NB4 (cell line): ENCODE data around the gene ZNF341.

Experiments used
- MYC ChIP-seq: IDR thresholded peaks from 2 replicates; pipeline ENCODE4 v1.6.1; 2011; ENCODE audit warnings: low read depth, low read length
- POLR2A ChIP-seq: IDR thresholded peaks from 2 replicates; pipeline ENCODE4 v1.6.1; 2011; ENCODE audit warnings: mild to moderate bottlenecking; ENCODE audit not compliant: insufficient read length; ENCODE audit errors: extremely low read depth
- TF ChIP-seq, protein P1 (sequence below): IDR thresholded peaks from one replicate; pipeline ENCODE4 v1.5.1; 2012; ENCODE audit warnings: low read depth, low read length
- TF ChIP-seq, protein P2 (sequence below): IDR thresholded peaks from 2 replicates; pipeline ENCODE4 v1.6.1; 2011; ENCODE audit warnings: low read depth, low read length

DNA sequence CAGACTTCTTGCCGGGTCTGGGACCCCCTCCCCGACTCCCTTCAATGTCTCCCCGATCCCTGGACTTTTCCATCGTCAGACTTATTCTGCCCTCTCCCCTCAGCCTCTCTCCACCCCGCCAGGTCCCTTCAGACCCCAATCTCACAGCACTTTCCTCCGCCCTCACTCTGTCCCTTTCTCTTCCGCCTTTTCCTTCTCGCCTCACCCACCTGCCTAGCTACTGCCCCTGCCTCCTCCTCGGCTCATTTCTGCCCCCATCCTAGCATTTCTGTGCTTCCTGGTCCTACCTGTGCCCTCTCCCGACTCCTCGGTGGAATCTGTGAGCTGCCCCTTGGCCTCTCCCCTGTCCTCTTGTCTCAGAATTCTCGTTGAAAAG is 80.0 kb downstream of the ZNF341 start:
- TF ChIP-seq, protein P1, sequence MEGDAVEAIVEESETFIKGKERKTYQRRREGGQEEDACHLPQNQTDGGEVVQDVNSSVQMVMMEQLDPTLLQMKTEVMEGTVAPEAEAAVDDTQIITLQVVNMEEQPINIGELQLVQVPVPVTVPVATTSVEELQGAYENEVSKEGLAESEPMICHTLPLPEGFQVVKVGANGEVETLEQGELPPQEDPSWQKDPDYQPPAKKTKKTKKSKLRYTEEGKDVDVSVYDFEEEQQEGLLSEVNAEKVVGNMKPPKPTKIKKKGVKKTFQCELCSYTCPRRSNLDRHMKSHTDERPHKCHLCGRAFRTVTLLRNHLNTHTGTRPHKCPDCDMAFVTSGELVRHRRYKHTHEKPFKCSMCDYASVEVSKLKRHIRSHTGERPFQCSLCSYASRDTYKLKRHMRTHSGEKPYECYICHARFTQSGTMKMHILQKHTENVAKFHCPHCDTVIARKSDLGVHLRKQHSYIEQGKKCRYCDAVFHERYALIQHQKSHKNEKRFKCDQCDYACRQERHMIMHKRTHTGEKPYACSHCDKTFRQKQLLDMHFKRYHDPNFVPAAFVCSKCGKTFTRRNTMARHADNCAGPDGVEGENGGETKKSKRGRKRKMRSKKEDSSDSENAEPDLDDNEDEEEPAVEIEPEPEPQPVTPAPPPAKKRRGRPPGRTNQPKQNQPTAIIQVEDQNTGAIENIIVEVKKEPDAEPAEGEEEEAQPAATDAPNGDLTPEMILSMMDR, result no peak
- TF ChIP-seq, protein P2, sequence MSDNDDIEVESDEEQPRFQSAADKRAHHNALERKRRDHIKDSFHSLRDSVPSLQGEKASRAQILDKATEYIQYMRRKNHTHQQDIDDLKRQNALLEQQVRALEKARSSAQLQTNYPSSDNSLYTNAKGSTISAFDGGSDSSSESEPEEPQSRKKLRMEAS, result no peak
- TF ChIP-seq POLR2A (no peak), MYC (no peak)
